GM19043 (cell line): ENCODE data around the gene NOS1.
"Not testable (repeated sequence)": the region's sequence is repeated elsewhere in the genome, so short reads cannot be mapped to it uniquely, and the experiment has no call there.

ENCODE experiments used
- ATAC-seq: cut with Tn5 transposase; IDR thresholded peaks from one replicate; pipeline ENCODE4 v1.9.1; 2021; ENCODE audit warnings: low read depth; ENCODE audit not compliant: unreplicated experiment

The NOS1 gene

DNA sequence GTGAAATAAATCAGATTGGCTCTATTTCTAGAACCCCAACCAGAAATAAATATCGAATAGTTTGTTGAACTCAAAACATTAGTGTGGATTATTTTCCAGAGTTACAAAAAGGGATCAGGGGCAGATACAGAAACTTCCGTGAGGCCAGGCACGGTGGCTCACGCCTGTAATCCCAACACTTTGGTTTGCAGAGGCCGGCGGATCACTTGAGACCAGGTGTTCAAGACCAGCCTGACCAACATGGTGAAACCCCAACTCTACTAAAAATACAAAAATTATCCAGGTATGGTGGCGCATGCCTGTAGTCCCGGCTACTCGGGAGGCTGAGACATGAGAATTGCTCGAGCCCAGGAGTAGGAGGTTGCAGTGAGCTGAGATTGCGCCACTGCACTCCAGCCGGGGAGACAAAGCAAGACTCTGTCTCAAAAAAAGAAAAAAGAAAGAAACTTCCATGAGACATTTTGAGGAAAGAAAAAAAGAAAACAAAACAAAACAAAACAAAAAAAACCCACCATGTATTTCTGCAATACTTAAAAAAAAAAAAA lies 173.2 kb downstream of the NOS1 start:
- no peak for ATAC-seq

DNA sequence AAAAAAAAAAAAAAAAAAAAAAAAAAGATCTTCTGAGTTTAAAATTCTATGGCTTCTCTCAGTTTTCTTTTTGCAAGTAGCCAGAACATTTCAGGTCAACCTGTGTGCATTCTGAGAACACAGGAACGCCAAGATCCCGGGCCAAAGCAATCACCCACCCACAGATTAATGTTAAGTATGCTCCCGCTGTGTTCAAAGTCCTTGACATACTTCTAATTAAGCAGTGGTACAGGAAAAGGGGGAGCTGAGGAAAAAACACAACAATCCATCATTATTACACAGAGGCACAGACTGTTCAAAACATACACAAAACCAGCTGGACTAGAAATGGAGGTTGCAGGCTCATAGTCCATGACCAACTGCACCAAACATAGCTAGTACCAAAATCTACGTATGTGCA lies 174.0 kb downstream of the NOS1 start:
- no peak for ATAC-seq

DNA sequence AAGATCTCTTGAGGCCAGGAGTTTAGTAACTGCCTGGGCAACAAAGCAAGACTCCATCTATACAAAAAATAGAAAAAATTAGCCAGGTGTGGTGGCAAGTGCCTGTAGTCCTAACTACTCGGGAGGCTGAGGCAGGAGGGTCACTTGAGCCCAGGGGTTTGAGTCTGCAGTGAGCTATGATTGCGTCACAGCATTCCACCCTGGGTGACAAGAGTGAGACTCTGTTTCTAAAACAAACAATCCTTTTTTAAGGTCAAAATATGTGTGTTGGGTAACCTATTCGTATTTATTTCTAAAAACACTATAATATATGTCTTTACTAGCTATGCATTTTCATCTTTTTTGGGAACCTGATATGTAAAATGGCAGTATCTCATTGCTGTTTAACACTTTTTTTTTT lies 178.6 kb downstream of the NOS1 start:
- ATAC-seq: no peak

DNA sequence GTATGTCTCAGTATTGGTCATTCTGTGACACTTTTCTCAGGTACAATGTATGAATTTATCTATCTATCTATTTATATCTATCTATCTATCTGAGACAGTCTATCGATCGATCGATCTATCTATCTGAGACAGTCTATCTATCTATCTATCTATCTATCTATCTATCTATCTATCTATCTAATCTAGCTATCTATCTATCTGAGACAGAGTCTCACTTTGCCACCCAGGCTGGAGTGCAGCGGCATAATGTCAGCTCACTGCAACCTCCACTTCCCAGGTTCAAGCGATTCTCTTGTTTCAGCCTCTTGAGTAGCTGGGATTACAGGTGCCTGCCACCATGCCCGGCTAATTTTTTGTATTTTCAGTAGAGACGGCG lies 180.0 kb downstream of the NOS1 start:
- not testable (repeated sequence) for ATAC-seq

DNA sequence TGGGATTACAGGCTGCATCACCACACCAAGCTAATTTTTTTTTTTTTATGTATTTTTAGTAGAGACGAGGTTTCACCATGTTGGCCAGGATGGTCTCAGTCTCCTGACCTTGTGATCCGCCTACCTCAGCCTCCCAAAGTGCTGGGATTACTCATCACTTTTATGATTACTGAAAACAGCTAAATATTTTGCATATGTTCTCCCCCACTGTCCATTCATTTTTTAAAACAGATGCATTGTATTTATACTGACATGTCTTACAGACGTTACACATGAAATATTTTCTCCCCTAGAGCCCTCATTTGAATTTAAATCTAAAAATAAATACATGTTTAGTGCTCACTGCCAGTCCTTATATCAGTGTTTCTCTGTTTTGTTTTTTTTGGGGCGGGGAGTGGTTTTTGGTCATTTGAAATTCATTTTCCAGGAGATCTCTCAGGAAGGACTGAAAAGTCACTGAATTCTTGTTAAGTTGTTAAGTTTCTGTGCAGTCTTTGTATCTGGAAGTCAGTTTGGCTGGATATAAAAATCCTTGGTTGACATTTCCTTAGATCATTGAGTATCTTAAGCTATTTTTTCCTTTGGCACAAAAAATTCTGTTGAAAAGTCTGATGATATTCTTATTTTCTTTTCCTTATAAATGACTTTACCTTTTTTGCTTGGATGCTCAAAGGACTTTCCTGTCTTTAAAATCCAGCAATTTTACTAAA lies 180.5 kb downstream of the NOS1 start:
- no peak for ATAC-seq

DNA sequence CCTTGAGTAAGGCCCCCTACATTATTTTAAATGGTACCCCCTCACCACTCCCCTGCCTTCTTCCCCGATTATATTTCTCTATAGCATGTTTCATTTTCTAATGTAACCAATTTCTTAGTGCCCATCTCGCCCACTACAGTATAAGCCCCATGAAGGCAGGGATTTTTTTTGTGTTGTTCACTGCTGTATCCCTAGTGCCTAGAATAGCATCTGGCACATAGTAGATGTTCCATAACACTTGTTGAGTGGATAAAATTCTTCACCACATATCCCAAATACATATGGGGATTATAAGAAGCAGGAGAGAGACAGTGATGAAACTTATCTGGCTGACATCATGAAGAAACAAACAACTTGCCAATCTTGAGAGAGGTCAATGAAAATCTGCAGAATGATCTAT lies 182.7 kb downstream of the NOS1 start:
- ATAC-seq: no peak

DNA sequence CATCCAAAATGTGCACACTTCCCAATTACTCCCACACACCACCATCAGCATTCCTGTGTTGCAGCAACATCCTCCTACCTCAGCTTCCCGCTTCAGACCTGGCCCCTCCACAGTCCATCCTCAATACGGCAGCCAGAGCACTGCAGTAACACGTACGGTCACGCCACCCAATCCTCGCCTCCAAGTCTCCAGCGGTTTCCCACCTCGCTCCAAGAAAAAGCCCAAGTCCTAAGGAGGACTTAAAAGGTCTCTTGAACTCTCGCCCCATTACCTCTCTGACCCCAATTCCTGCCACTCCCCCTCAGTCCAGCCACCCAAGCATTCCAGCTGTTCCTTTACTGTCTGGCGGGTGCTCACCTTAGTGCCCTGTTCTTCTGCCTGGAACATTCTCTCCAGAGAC lies 183.1 kb downstream of the NOS1 start:
- ATAC-seq: no peak

DNA sequence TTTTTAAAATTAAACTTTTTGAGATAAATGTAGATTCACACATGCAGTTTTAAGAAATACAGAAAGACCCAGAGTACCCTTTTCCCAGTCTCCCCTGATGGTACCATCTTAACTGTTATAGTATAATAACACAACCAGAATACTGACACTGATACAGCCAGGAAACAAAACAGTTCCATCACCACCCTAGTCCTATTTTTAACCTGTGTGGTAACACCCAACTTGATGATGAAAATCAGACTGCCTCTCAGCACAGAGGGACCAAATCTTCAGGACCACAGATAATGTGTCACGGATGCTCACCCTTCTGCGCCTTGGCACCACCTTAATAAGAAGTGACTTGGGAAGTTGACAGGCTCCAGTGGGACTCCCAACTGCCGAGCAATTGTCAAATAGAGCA lies 189.3 kb downstream of the NOS1 start:
- no peak for ATAC-seq

DNA sequence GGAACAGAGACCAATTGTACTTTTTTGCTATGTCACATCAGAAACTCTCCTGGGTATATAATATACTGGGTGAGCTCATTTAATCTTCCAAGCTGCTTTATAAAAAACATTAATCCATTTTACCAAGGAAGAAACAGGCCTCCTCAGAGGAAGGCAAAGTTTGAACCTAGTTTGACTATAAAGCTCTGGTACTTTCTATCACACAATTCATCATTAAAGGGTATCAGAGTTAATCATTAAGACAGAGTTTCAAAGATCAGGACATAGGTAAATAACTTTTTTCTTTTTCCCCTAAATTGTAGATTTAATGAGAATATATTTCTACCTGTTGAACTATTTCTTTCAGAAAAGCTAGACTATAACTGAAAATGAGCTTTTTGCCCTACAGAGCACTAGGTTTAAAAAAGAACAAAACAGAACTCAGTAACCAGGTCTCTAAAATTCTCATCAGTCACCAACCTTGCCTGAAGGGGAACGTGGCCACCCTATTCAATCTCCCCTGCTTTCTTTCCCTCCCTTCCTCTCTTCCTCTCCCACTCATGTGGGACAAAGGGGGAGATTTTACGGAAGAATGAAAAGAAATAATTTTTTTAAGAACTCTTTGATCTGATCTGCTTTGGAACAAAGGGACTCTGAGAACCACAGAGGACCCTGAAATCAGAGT lies 189.8 kb downstream of the NOS1 start:
- no peak for ATAC-seq

DNA sequence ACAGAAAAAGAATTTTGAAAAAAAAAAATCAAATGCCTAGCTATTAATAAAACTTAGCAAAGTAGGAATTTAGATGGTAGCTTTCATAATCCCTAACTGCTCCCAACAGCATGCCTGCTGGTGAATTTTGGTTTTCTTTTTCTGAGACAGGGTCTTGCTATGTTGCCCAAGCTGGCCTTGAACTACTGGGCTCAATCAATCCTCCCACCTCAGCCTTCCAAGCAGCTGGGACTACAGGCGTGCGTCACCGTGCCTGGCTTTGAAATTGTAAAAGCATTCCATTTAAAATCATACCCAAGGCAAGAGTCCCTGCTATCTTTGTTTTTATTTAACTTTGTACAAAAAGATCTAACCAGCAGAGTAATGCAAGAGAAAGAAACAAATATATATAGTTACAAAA lies 191.9 kb downstream of the NOS1 start:
- no peak for ATAC-seq

DNA sequence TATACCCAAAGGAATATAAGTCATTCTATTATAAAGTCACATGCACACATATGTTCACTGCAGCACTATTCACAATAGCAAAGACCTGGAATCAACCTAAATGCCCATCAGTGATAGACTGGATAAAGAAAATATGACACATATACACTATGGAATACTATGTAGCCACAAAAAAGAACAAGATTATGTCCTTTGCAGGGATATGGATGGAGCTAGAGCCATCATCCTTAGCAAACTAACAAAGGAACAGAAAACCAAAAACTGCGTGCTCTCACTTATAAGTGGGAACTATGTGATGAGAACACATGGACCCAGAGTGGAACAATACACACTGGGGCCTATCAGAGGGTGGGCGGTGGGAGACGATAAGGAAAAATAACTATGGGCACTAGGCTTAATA lies 192.4 kb downstream of the NOS1 start:
- ATAC-seq: no peak

DNA sequence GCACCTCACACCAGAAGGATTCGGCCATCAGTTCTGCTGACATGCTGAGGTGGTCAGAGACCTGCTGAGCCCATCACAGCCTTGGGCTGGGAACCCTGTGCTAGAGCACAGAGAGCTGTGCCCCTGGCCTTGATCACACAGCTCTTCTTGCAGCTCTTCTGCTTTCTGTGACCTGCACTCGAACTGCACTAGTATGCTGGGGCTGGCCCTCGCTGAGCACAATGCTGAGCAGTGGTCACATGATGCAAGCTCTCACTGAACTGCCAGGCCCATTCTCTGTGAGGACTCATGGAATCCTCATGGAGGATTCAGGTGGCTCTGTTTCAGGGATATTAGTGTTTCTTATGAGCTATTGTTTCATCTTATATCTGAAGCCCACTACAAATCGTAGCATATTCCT lies 193.7 kb downstream of the NOS1 start:
- ATAC-seq: no peak

DNA sequence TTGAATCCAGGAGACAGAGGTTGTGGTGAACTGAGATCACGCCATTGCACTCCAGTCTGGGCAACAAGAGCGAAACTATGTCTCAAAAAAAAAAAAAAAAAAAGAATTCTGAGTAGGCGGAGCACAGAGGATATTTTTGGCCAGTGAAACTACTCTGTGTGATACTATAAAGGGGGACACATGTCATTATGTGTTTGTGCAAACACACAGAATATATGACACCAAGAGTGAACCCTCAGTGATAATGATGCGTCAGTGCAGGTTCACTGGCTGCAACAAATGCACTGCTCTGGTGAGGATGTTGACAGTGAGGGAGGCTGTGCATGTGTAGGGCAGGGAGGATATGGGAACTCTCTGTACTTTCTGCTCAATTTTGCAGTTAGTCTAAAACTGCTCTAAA lies 195.3 kb downstream of the NOS1 start:
- no peak for ATAC-seq

DNA sequence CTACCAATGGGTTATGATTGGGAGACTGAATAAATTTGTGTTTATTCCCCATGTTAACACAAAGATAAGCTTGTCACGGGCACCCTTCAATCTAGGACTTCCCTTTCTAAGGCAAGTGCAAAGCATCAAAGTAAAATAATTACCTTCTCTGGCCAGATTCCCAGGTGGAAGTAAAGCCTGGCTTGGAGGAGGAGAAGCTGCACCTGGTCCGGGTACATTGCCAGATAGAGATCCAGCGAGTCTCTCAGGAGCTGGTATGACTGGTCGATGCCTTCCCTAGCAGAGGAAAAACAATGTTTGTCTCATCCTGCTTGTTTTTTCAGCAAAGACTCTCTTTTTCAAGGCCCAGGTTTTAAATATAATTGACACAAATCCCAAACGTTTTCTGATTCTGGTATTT lies 196.1 kb downstream of the NOS1 start:
- no peak for ATAC-seq

DNA sequence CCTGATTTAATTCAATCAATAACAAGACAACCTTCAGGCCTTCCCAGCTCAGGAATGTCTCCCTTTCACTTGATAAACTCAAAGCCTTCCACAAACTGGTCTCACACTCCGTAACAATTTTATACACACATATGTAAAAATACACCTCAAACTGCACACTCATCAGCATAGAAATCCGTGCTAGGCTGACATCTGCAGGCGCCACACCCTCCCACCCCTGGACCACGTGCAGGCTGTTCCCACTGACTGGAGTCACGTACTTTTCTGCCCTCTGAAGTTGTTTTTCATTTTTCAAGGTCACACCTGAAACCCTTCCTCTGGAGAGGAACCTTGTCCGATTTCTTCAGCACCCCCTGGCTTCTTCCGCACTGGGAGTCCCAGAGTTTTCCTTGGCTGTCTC lies 198.8 kb downstream of the NOS1 start:
- ATAC-seq: no peak

DNA sequence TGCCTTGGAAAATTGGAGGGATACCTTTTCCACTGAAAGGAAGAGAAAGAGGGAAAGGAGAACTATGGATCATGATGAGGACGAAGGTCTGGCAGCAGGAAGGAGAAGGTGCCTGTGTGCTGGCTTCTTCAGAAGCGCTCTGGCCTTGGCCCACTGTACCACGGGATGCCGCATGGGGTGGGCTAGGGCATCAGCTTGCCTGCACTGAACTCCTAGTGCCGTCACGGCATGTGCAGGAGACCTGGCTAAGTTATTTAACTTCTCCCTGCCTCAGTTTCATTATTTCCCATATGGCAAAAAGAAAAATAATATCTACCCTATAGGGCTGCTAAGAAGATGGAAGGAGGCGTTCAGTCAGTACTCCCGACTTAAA lies 199.3 kb downstream of the NOS1 start:
- no peak for ATAC-seq

DNA sequence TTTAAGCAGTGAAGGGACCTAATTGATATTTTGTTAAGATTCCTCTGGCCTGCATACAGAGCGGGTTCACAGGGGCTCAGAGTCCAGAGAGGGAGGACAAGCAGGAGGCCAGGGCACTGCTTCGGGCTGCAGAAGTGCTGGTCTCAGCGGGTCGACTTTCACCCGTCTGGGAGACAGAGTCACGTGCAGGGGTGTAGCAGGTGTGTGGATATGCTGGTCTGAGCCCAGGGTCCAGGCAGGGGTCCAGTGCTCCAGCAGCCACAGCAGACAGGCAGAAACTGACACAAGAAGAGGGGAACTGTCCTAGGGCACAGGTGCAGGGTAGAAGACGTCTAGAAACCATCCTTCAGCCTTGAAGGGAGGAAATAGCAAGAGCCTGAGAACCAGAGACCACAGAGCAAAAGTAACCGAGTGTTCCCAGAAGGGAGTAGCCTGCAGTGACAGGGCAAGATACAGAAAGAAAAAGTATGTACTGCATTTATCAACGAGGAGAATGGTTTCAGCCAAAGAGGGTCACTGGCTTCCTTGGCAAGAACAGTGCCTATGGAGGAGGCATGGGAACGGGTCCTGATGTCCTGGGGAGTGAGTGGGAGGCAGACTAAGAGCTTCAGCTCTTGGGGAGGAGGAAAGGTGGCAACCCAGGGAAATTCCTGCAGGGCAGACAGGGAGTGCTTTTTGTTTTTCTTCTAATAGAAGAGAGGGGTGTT lies 199.8 kb downstream of the NOS1 start:
- ATAC-seq: no peak

DNA sequence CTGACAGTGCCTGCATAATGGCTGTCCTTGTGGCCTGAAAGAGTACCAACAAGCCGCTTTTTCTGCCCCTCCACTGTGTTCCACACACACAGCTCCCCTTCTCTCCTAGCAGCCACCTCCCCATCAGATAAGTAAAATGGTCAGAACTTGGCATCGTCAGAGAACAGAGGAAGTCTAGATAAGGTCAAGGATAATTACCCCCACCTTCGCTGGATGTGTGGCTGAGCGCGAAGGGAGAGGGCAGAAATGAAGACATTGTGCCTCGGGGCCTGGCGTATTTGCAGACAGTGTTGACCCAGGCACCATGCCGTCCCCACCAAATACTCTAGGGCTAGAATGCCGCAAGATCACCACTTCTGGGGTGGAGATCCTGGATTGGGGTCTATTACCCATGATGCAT lies 201.8 kb downstream of the NOS1 start:
- no peak for ATAC-seq

DNA sequence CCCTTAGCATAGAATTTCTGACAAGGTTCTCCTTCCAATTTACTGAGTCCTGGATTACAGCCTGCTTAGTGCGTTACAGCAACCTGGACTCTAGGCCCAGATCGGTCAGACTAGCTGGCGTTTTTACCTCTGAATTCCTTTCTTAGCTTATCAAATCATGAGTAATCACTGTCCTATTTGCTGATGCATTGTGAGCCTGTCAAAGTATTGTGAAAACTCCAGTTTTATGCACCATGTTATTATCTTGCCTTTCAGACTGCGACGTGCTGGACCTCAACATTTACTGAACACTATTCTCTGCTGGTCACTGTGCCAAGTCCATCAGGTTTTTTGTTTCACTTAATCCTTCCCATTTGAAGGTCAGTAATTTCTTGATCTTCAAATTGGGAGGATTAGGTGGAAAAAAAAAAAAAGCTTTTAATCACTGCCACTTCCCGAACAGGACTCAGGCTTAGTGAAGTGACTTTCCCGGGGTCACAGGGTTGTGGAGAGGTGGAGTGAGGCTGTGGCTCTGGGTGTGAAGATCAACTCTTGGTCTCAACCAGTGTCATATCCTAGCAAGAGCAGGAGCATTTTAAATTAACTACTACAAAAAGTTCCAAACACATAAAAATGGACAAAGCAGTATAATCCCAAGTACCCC lies 202.4 kb downstream of the NOS1 start:
- ATAC-seq: no peak
